Astrocyte (in vitro differentiated cells and primary cell): ENCODE measurements around the gene SCYGR7. TPM values are rescaled to one million over a fixed set of nuclear protein-coding genes. Genes with fewer than 3 reads are reported as not detected.

Experiments
- DNase-seq: peaks from one replicate; pipeline ENCODE4 v3.0.0-alpha.2; 2010; ENCODE audit warnings: low read depth
- FAIRE-seq: peaks from 2 replicates; lab custom pipeline; 2011; peaks lifted over from hg19 to GRCh38; lab: Jason Lieb, UNC
- H2AFZ ChIP-seq: 2 replicates; pipeline ENCODE4 v1.6.0; 2012; ENCODE audit warnings: low read depth, low read length, inconsistent platforms
- H3K27ac ChIP-seq: 2 replicates; pipeline ENCODE4 v1.5.1; 2011; ENCODE audit warnings: low read depth, low read length, inconsistent platforms
- H3K27me3 ChIP-seq: 2 replicates; pipeline ENCODE4 v1.6.0; 2011; ENCODE audit warnings: low read length, inconsistent platforms; ENCODE audit not compliant: insufficient read depth
- H3K36me3 ChIP-seq: 2 replicates; pipeline ENCODE4 v1.5.1; 2011; ENCODE audit warnings: low read length, inconsistent platforms; ENCODE audit not compliant: insufficient read depth
- H3K4me1 ChIP-seq: 2 replicates; pipeline ENCODE4 v1.5.1; 2011; ENCODE audit warnings: low read length, inconsistent platforms; ENCODE audit not compliant: insufficient read depth
- H3K4me2 ChIP-seq: 2 replicates; pipeline ENCODE4 v1.6.0; 2012; ENCODE audit warnings: low read length, inconsistent platforms
- H3K4me3 ChIP-seq: 2 replicates; pipeline ENCODE4 v1.5.1; 2011; ENCODE audit warnings: low read depth, mild to moderate bottlenecking, low read length, inconsistent platforms; ENCODE audit not compliant: insufficient read depth
- H3K79me2 ChIP-seq: 2 replicates; pipeline ENCODE4 v1.6.0; 2012; ENCODE audit warnings: mild to moderate bottlenecking, low read length, inconsistent platforms; ENCODE audit not compliant: insufficient read depth
- H3K9ac ChIP-seq: 2 replicates; pipeline ENCODE4 v1.6.0; 2012; ENCODE audit warnings: mild to moderate bottlenecking, low read length, inconsistent platforms
- H3K9me3 ChIP-seq: 2 replicates; pipeline ENCODE4 v1.5.1; 2012; ENCODE audit warnings: low read depth, mild to moderate bottlenecking, low read length, inconsistent platforms; ENCODE audit not compliant: insufficient read depth
- H4K20me1 ChIP-seq: 2 replicates; pipeline ENCODE4 v1.6.0; 2012; ENCODE audit warnings: low read length, inconsistent platforms; ENCODE audit not compliant: insufficient read depth
- H3K27ac Mint-ChIP-seq: one replicate; pipeline ENCODE4 v1.8.0; 2021; ENCODE audit warnings: mild to moderate bottlenecking, mixed read lengths; ENCODE audit not compliant: unreplicated experiment
- H3K27me3 Mint-ChIP-seq: one replicate; pipeline ENCODE4 v1.8.0; 2021; ENCODE audit warnings: low read depth, mixed read lengths; ENCODE audit not compliant: unreplicated experiment
- H3K36me3 Mint-ChIP-seq: one replicate; pipeline ENCODE4 v1.8.0; 2021; ENCODE audit warnings: low read depth, mixed read lengths; ENCODE audit not compliant: unreplicated experiment
- H3K4me1 Mint-ChIP-seq: one replicate; pipeline ENCODE4 v1.8.0; 2021; ENCODE audit warnings: low read depth, mixed read lengths; ENCODE audit not compliant: unreplicated experiment
- H3K4me3 Mint-ChIP-seq: one replicate; pipeline ENCODE4 v1.8.0; 2021; ENCODE audit warnings: mild to moderate bottlenecking, moderate library complexity, mixed read lengths; ENCODE audit not compliant: unreplicated experiment
- H3K9me3 Mint-ChIP-seq: one replicate; pipeline ENCODE4 v1.8.0; 2021; ENCODE audit warnings: mild to moderate bottlenecking, mixed read lengths; ENCODE audit not compliant: unreplicated experiment
- CTCF ChIP-seq: IDR thresholded peaks from 2 replicates; pipeline ENCODE4 v1.5.1; 2011; ENCODE audit warnings: low read depth, mild to moderate bottlenecking, inconsistent platforms, low read length, moderate library complexity; ENCODE audit not compliant: insufficient read depth
- EZH2 ChIP-seq: IDR thresholded peaks from 2 replicates; pipeline ENCODE4 v1.6.1; 2012; ENCODE audit warnings: mild to moderate bottlenecking, low read length, inconsistent platforms; ENCODE audit not compliant: insufficient read depth
- total RNA-seq: library from RNA; stranded (reverse); gene quantifications from 2 replicates; pipeline ENCODE4 v1.2.1, GENCODE V29; 2021

The SCYGR7 gene
- total RNA-seq, 1 donor from 2014 or later: not detected

GRCh38 chr2:227765788-227766372 is 37.7 kb downstream of the SCYGR7 start:
- DNase-seq: no peak
- Histone ChIP-seq H3K27me3 (no peaks in the 10 kb centered on the region), H3K4me1 (peaks cover 5% of the 10 kb centered on the region), H3K9me3 (no peaks in the 10 kb centered on the region), H3K4me2 (no peak overlapping the region), H3K79me2 (no peaks in the 10 kb centered on the region), H3K27ac (no peak overlapping the region), H2AFZ (no peak overlapping the region), H3K36me3 (no peaks in the 10 kb centered on the region), H3K4me3 (no peak overlapping the region), H3K9ac (peak overlapping the region; percentile 17), H4K20me1 (no peaks in the 10 kb centered on the region)
- Mint-ChIP-seq H3K27ac (no peak overlapping the region), H3K9me3 (no peaks in the 10 kb centered on the region), H3K4me1 (peaks cover 10% of the 10 kb centered on the region), H3K4me3 (no peak overlapping the region), H3K36me3 (no peaks in the 10 kb centered on the region), H3K27me3 (no peaks in the 10 kb centered on the region)
- TF ChIP-seq CTCF: no peak
- TF ChIP-seq EZH2: no peak
- FAIRE-seq: no peak

- Mint-ChIP-seq H3K4me3 (no peak overlapping the region), H3K36me3 (no peaks in the 10 kb centered on the region), H3K4me1 (peaks cover 8% of the 10 kb centered on the region), H3K27me3 (no peaks in the 10 kb centered on the region), H3K27ac (no peak overlapping the region), H3K9me3 (no peaks in the 10 kb centered on the region)
- Histone ChIP-seq H4K20me1 (no peaks in the 10 kb centered on the region), H3K79me2 (no peaks in the 10 kb centered on the region), H3K4me2 (no peak overlapping the region), H3K9ac (no peak overlapping the region), H3K4me1 (peaks cover 5% of the 10 kb centered on the region), H3K27me3 (no peaks in the 10 kb centered on the region), H3K9me3 (no peaks in the 10 kb centered on the region), H3K4me3 (no peak overlapping the region), H2AFZ (no peak overlapping the region), H3K36me3 (no peaks in the 10 kb centered on the region), H3K27ac (no peak overlapping the region)
- DNase-seq (peak; percentile 50), FAIRE-seq (no peak)
- peak; percentile 76 for TF ChIP-seq CTCF
- no peak for TF ChIP-seq EZH2
Observed at GRCh38 chr2:227766373-227766883, 38.3 kb downstream of the SCYGR7 start.

GRCh38 chr2:227767830-227768229 is 39.7 kb downstream of the SCYGR7 start:
- H3K27ac Mint-ChIP-seq: no peak overlapping the region
- Histone ChIP-seq H3K27ac (no peak overlapping the region), H3K79me2 (no peaks in the 10 kb centered on the region), H3K9ac (no peak overlapping the region), H3K4me2 (no peak overlapping the region), H3K4me3 (no peak overlapping the region), H3K4me1 (peaks cover 5% of the 10 kb centered on the region), H3K36me3 (no peaks in the 10 kb centered on the region), H4K20me1 (no peaks in the 10 kb centered on the region), H3K9me3 (no peaks in the 10 kb centered on the region), H3K27me3 (no peaks in the 10 kb centered on the region), H2AFZ (no peak overlapping the region)
- FAIRE-seq: no peak
- H3K27me3 Mint-ChIP-seq: no peaks in the 10 kb centered on the region
- TF ChIP-seq CTCF (no peak), EZH2 (no peak)
- no peak for DNase-seq
- no peak overlapping the region for H3K4me3 Mint-ChIP-seq
- peaks cover 2% of the 10 kb centered on the region for H3K4me1 Mint-ChIP-seq
- H3K9me3 Mint-ChIP-seq: no peaks in the 10 kb centered on the region
- H3K36me3 Mint-ChIP-seq: no peaks in the 10 kb centered on the region
